GM12865 (cell line): ENCODE results near the gene NCAN.

ENCODE experiments used
- DNase-seq: peaks from one replicate; pipeline ENCODE4 v3.0.0; 2010; ENCODE audit warnings: low read depth
- H3K4me3 ChIP-seq: 2 replicates; pipeline ENCODE4 v1.5.1; 2011; ENCODE audit warnings: mild to moderate bottlenecking, low read depth, low read length, control low read depth
- CTCF ChIP-seq: IDR thresholded peaks from 2 replicates; pipeline ENCODE4 v1.5.1; 2011; ENCODE audit warnings: low read length, control low read depth, low read depth, inconsistent platforms; ENCODE audit not compliant: insufficient read depth; ENCODE audit errors: missing control alignments

NCAN gene

GRCh38 chr19:19261350-19262189 lies 49.8 kb downstream of the NCAN start:
- H3K4me3 ChIP-seq = no peak overlapping the region
- no peak for DNase-seq
- no peak for TF ChIP-seq CTCF

- TF ChIP-seq CTCF = no peak
- DNase-seq = no peak
- H3K4me3 ChIP-seq = no peak overlapping the region
Measured at GRCh38 chr19:19262190-19263057, 50.7 kb downstream of the NCAN start.

- no peak overlapping the region for H3K4me3 ChIP-seq
- DNase-seq = no peak
- TF ChIP-seq CTCF = no peak
Measured at GRCh38 chr19:19263886-19264487, 52.2 kb downstream of the NCAN start.

- TF ChIP-seq CTCF = no peak
Measured at GRCh38 chr19:19267305-19267704, 55.5 kb downstream of the NCAN start.

GRCh38 chr19:19268453-19269385 lies 57.0 kb downstream of the NCAN start:
- no peak for TF ChIP-seq CTCF
- no peak for DNase-seq
- H3K4me3 ChIP-seq = no peak overlapping the region

More at GRCh38 chr19:19267305-19267704, 55.5 kb downstream of the NCAN start:
- H3K4me3 ChIP-seq = no peak overlapping the region
- no peak for DNase-seq
